Transverse colon (tissue), 4 donors: ENCODE results near the gene ATP5PD. TPM values are rescaled to one million over a fixed set of nuclear protein-coding genes. Genes with fewer than 3 reads are reported as not detected.
"Not testable (repeated sequence)": the region's sequence is repeated elsewhere in the genome, so short reads cannot be mapped to it uniquely, and the experiment has no call there.

Experiments
- DNase-seq: peaks from one replicate; pipeline ENCODE4 v3.0.0-alpha.2; 2019
- H3K27ac ChIP-seq, 4 donors: fragments of 200-600 bp; sonication (generic); 2 replicates each; pipeline ENCODE4 v1.5.1; 2016 to 2018; ENCODE audit warnings: inconsistent platforms in 4 of 4
- H3K27me3 ChIP-seq: fragments of 200-600 bp; sonication (generic); 2 replicates; pipeline ENCODE4 v1.5.1; 2017; ENCODE audit warnings: inconsistent platforms
- H3K36me3 ChIP-seq, 4 donors: fragments of 200-600 bp; sonication (generic); 2 replicates each; pipeline ENCODE4 v1.5.1; 2017 to 2019; ENCODE audit warnings: inconsistent platforms in 4 of 4
- H3K4me1 ChIP-seq, 4 donors: fragments of 200-600 bp; sonication (generic); 2 replicates each; pipeline ENCODE4 v1.5.1; 2017 to 2020; ENCODE audit warnings: inconsistent platforms in 4 of 4
- H3K4me3 ChIP-seq, 4 donors: fragments of 200-600 bp; sonication (generic); 1 replicate in 1 of 4; 2 replicates in 3 of 4; pipeline versions ENCODE4 v1.5.1 to v1.6.1; 2017 to 2019; ENCODE audit warnings: inconsistent platforms in 4 of 4
- H3K9me3 ChIP-seq, 2 donors: fragments of 200-600 bp; sonication (generic); 2 replicates each; pipeline ENCODE4 v1.5.1; 2017 to 2019; ENCODE audit warnings: inconsistent platforms in 2 of 2
- CTCF ChIP-seq, 5 experiments: fragments of 200-600 bp in 3 of 5; fragments of 450-650 bp in 2 of 5; sonication (generic) in 3 of 5; IDR thresholded peaks; 1 replicate in 2 of 5; 2 replicates in 3 of 5; pipeline ENCODE4 v1.5.1; 2016 to 2017; ENCODE audit warnings: antibody characterized with exemption in 5 of 5, inconsistent platforms in 3 of 5, mild to moderate bottlenecking in 2 of 5, moderate library complexity in 1 of 5
- EP300 ChIP-seq: sonication (generic); formaldehyde crosslinking; IDR thresholded peaks from one replicate; pipeline ENCODE4 v1.6.1; 2017; ENCODE audit warnings: antibody characterized with exemption, low read depth
- POLR2A ChIP-seq: fragments of 450-650 bp; IDR thresholded peaks from one replicate; pipeline ENCODE4 v1.6.1; 2016; ENCODE audit warnings: antibody characterized with exemption, mild to moderate bottlenecking, moderate library complexity
- POLR2AphosphoS5 ChIP-seq, 3 donors: sonication (generic); formaldehyde crosslinking; IDR thresholded peaks; one replicate each; pipeline ENCODE4 v1.6.1; 2016; ENCODE audit warnings: antibody characterized with exemption in 3 of 3
- WGBS, 2 donors: methylation state at CpG; one replicate each; pipeline ENCODE4 v1.1.5; 2018; ENCODE audit warnings: low coverage in 1 of 2; 5-methylcytosine and 5-hydroxymethylcytosine counted together
- in situ Hi-C, 4 donors: fragments of 200-750 bp; cut with MboI; loops; one replicate each; pipeline versions ENCODE4 v1.15.0 to v1.15.1; 2017; ENCODE audit warnings: low sequenced_read_pairs in 3 of 4, low pct_ligation_motif_present in 1 of 4, low pct_unique_long_range_greater_than_20kb in 1 of 4
- intact Hi-C: fragments of 100-400 bp; cut with DNase I; formaldehyde crosslinking; loops from one replicate; pipeline ENCODE4 v1.15.1; 2023; ENCODE audit warnings: low total_unique reads
- total RNA-seq, 4 donors: library from RNA; depleted of rRNA; stranded (reverse); fragments of >200 nt; gene quantifications; one replicate each; pipeline ENCODE4 v1.1.0, GENCODE V29; 2016

ATP5PD gene
- total RNA-seq, 4 donors from 2014 or later = 75.2 to 373 (median 245) TPM

- H3K27me3 ChIP-seq = no peaks in the 10 kb centered on the region
- in situ Hi-C loops (no loop called here), intact Hi-C loops (loop anchor here (10.0 kb wide), 1 partner anchor 129 kb away; the partner anchor contains the start of gene NUP85)
- H3K27ac ChIP-seq = peak overlapping the region in 1 of 4 donors; percentile 88
- H3K9me3 ChIP-seq = no peaks in the 10 kb centered on the region
- no peak overlapping the region for H3K4me3 ChIP-seq
- WGBS, 2 donors = 50 to 66% methylated on average over 2 to 4 of the region's 4 CpGs
- H3K36me3 ChIP-seq = no peaks in the 10 kb centered on the region
- no peak for DNase-seq
- peaks cover 38 to 51% (median 45%) of the 10 kb centered on the region in 4 donors for H3K4me1 ChIP-seq
- TF ChIP-seq EP300 (no peak), POLR2A (no peak), CTCF (IDR thresholded peaks at IDR 0.05) (no peak), POLR2AphosphoS5 (IDR thresholded peaks at IDR 0.05) (no peak)
Measured at GRCh38 chr17:75075597-75076336, 29.0 kb upstream of the ATP5PD start.

- TF ChIP-seq POLR2AphosphoS5 (IDR thresholded peaks at IDR 0.05) (no peak), CTCF (IDR thresholded peaks at IDR 0.05) (no peak), EP300 (no peak), POLR2A (no peak)
- no peaks in the 10 kb centered on the region for H3K36me3 ChIP-seq
- intact Hi-C loops (loop anchor here (10.0 kb wide), 1 partner anchor 130 kb away; the partner anchor contains the start of gene NUP85), in situ Hi-C loops (no loop called here)
- H3K9me3 ChIP-seq = no peaks in the 10 kb centered on the region
- no peak overlapping the region for H3K4me3 ChIP-seq
- no peaks in the 10 kb centered on the region for H3K27me3 ChIP-seq
- H3K27ac ChIP-seq = peak overlapping the region; percentile 65 to 85 (median 74)
- 56 to 83% methylated on average over 7 to 14 of the region's 14 CpGs for WGBS, 2 donors
- DNase-seq = no peak
- H3K4me1 ChIP-seq = peaks cover 32 to 44% (median 39%) of the 10 kb centered on the region in 4 donors
Measured at GRCh38 chr17:75074532-75074931, 27.8 kb upstream of the ATP5PD start.

- Histone ChIP-seq H3K36me3 (no peaks in the 10 kb centered on the region), H3K27me3 (no peaks in the 10 kb centered on the region), H3K4me3 (no peak overlapping the region), H3K9me3 (no peaks in the 10 kb centered on the region), H3K4me1 (peaks cover 27 to 35% (median 30%) of the 10 kb centered on the region in 4 donors), H3K27ac (peak overlapping the region; percentile 65 to 85 (median 74))
- WGBS, 2 donors = 0 to 31% methylated on average over 1 to 5 of the region's 5 CpGs
- DNase-seq = peak; percentile 53
- intact Hi-C loops = loop anchor here (10.0 kb wide), 1 partner anchor 131 kb away; the partner anchor contains the start of gene NUP85
- no peak for TF ChIP-seq EP300
- TF ChIP-seq CTCF (IDR thresholded peaks at IDR 0.05) = peak in 2 of 5 experiments; percentile 16 to 19
- TF ChIP-seq POLR2AphosphoS5 (IDR thresholded peaks at IDR 0.05) = peak in 2 of 3 donors; percentile 49 to 60
- TF ChIP-seq POLR2A = peak; percentile 34
- in situ Hi-C loops = no loop called here
Measured at GRCh38 chr17:75073618-75074047, 26.9 kb upstream of the ATP5PD start.

- in situ Hi-C loops, DNase-seq, H3K4me3 ChIP-seq, H3K9me3 ChIP-seq, H3K36me3 ChIP-seq, H3K27me3 ChIP-seq: not testable (repeated sequence)
- H3K4me1 ChIP-seq = peaks cover 20 to 28% (median 23%) of the 10 kb centered on the region in 4 donors
- intact Hi-C loops = loop anchor here (10.0 kb wide), 1 partner anchor 132 kb away; the partner anchor contains the start of gene NUP85
- WGBS, 2 donors = 94 to 98% methylated on average over 5 of the region's 5 CpGs
- peak overlapping the region in 2 of 4 donors; percentile 74 to 85 for H3K27ac ChIP-seq
Measured at GRCh38 chr17:75072909-75073308, 26.1 kb upstream of the ATP5PD start.

- H3K9me3 ChIP-seq, H3K36me3 ChIP-seq, in situ Hi-C loops, H3K4me3 ChIP-seq, H3K27ac ChIP-seq, DNase-seq, H3K27me3 ChIP-seq: not testable (repeated sequence)
- peaks cover 9 to 16% (median 12%) of the 10 kb centered on the region in 4 donors for H3K4me1 ChIP-seq
- WGBS, 2 donors = 82% methylated on average over 8 of the region's 8 CpGs
- intact Hi-C loops = loop anchor here (10.0 kb wide), 1 partner anchor 133 kb away; the partner anchor contains the start of gene NUP85
Measured at GRCh38 chr17:75071478-75072271, 24.9 kb upstream of the ATP5PD start.
